ENCODE data around the gene NEDD4L. TPM values are rescaled to one million over a fixed set of nuclear protein-coding genes. Genes with fewer than 3 reads are reported as not detected.

Gene NEDD4L
- total RNA-seq, 1 donor from 2014 or later = 93.9 TPM

DNA sequence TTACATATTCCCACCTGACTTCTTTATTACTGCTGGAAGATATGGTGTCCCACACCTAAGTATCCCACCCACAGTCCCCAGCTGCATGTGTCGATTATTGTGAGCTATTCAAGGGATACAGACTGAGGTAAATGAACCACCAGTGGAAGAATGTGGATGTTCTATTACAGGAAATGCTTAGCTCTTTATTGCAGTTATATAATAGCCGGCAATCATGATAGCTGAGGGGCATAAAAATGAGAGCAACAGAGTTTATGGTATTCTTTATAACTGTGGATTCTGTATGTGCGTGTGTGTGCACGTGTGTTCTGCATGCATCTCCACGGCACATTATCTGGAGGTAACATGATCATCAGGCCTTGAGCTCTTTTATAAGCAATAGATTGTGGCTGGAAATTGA, 198.9 kb downstream of the NEDD4L start:
- H3K27me3 ChIP-seq (ENCODE audit: insufficient read depth, low read length) = no peaks in the 10 kb centered on the region
- H3K4me2 ChIP-seq (ENCODE audit: low read length) = no peak overlapping the region
- H3K79me2 ChIP-seq (ENCODE audit: insufficient read depth, low read length) = peaks cover 83% of the 10 kb centered on the region
- no peak for DNase-seq (ENCODE audit: low read depth)
- no peaks in the 10 kb centered on the region for H3K36me3 ChIP-seq (ENCODE audit: insufficient read depth, low read length)
- Mint-ChIP-seq H3K4me3 (ENCODE audit: unreplicated experiment) (no peak overlapping the region), H3K27me3 (ENCODE audit: low read depth, unreplicated experiment) (no peaks in the 10 kb centered on the region), H3K9me3 (ENCODE audit: unreplicated experiment) (no peaks in the 10 kb centered on the region), H3K27ac (ENCODE audit: unreplicated experiment) (no peak overlapping the region), H3K4me1 (ENCODE audit: low read depth, unreplicated experiment) (peaks cover 16% of the 10 kb centered on the region), H3K36me3 (ENCODE audit: low read depth, unreplicated experiment) (peaks cover 7% of the 10 kb centered on the region)
- no peak for FAIRE-seq
- peaks cover 32% of the 10 kb centered on the region for H3K4me1 ChIP-seq (ENCODE audit: insufficient read depth, low read length)
- H3K4me3 ChIP-seq (ENCODE audit: insufficient read depth, low read depth, low read length) = no peak overlapping the region
- peaks cover 75% of the 10 kb centered on the region for H4K20me1 ChIP-seq (ENCODE audit: insufficient read depth, low read length)
- no peak overlapping the region for H2AFZ ChIP-seq (ENCODE audit: low read depth, low read length)
- no peak overlapping the region for H3K27ac ChIP-seq (ENCODE audit: low read depth, low read length)
- H3K9ac ChIP-seq (ENCODE audit: low read length) = no peak overlapping the region
- H3K9me3 ChIP-seq (ENCODE audit: insufficient read depth, low read depth, low read length) = no peaks in the 10 kb centered on the region
- TF ChIP-seq, protein P1, sequence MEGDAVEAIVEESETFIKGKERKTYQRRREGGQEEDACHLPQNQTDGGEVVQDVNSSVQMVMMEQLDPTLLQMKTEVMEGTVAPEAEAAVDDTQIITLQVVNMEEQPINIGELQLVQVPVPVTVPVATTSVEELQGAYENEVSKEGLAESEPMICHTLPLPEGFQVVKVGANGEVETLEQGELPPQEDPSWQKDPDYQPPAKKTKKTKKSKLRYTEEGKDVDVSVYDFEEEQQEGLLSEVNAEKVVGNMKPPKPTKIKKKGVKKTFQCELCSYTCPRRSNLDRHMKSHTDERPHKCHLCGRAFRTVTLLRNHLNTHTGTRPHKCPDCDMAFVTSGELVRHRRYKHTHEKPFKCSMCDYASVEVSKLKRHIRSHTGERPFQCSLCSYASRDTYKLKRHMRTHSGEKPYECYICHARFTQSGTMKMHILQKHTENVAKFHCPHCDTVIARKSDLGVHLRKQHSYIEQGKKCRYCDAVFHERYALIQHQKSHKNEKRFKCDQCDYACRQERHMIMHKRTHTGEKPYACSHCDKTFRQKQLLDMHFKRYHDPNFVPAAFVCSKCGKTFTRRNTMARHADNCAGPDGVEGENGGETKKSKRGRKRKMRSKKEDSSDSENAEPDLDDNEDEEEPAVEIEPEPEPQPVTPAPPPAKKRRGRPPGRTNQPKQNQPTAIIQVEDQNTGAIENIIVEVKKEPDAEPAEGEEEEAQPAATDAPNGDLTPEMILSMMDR (IDR thresholded peaks at IDR 0.05; ENCODE audit: insufficient read depth, low read depth, low read length) = no peak
- TF ChIP-seq EZH2 (IDR thresholded peaks at IDR 0.05; ENCODE audit: insufficient read depth, low read length) = no peak

- Mint-ChIP-seq H3K27ac (ENCODE audit: unreplicated experiment) (no peak overlapping the region), H3K9me3 (ENCODE audit: unreplicated experiment) (no peaks in the 10 kb centered on the region), H3K4me3 (ENCODE audit: unreplicated experiment) (no peak overlapping the region), H3K4me1 (ENCODE audit: low read depth, unreplicated experiment) (peaks cover 16% of the 10 kb centered on the region), H3K27me3 (ENCODE audit: low read depth, unreplicated experiment) (no peaks in the 10 kb centered on the region), H3K36me3 (ENCODE audit: low read depth, unreplicated experiment) (peaks cover 7% of the 10 kb centered on the region)
- Histone ChIP-seq H3K9ac (ENCODE audit: low read length) (no peak overlapping the region), H3K9me3 (ENCODE audit: insufficient read depth, low read depth, low read length) (no peaks in the 10 kb centered on the region), H4K20me1 (ENCODE audit: insufficient read depth, low read length) (peaks cover 74% of the 10 kb centered on the region), H3K36me3 (ENCODE audit: insufficient read depth, low read length) (no peaks in the 10 kb centered on the region), H3K27me3 (ENCODE audit: insufficient read depth, low read length) (no peaks in the 10 kb centered on the region), H3K4me1 (ENCODE audit: insufficient read depth, low read length) (peaks cover 32% of the 10 kb centered on the region), H3K79me2 (ENCODE audit: insufficient read depth, low read length) (peaks cover 81% of the 10 kb centered on the region), H3K27ac (ENCODE audit: low read depth, low read length) (no peak overlapping the region), H3K4me3 (ENCODE audit: insufficient read depth, low read depth, low read length) (no peak overlapping the region), H3K4me2 (ENCODE audit: low read length) (no peak overlapping the region), H2AFZ (ENCODE audit: low read depth, low read length) (no peak overlapping the region)
- FAIRE-seq = no peak
- DNase-seq (ENCODE audit: low read depth) = no peak
- TF ChIP-seq, protein P1 (IDR thresholded peaks at IDR 0.05; ENCODE audit: insufficient read depth, low read depth, low read length) = no peak
- no peak for TF ChIP-seq EZH2 (IDR thresholded peaks at IDR 0.05; ENCODE audit: insufficient read depth, low read length)
Observed at GRCh38 chr18:58243401-58243800, 199.4 kb downstream of the NEDD4L start.

DNA sequence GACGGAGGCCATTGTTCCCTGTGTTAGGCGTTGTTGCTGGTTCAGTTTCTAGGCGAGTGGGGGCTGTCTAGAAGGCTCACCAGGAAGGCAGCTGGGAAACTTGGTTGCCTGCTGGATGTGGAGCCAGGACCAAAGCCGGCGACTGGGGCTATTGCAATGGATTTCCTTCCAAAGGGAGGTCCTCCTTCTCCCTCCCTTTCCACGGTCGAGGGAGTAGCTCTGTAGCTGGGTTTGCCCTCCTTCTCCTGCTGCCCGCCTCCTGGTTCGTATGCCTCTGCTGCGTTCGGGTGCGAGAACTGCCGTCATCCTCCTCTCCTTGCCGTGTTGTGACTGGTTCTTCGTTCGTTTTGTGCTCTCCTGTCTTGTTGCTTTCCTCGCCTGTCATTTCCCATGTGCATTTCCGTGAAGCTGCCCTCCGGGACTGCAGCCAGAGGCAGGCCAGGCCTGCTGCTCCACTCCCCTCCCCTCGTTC, 203.4 kb downstream of the NEDD4L start:
- no peak for TF ChIP-seq EZH2 (IDR thresholded peaks at IDR 0.05; ENCODE audit: insufficient read depth, low read length)
- Histone ChIP-seq H4K20me1 (ENCODE audit: insufficient read depth, low read length) (peaks cover 53% of the 10 kb centered on the region), H3K9ac (ENCODE audit: low read length) (peak overlapping the region; percentile 63), H2AFZ (ENCODE audit: low read depth, low read length) (peak overlapping the region; percentile 75), H3K4me2 (ENCODE audit: low read length) (peak overlapping the region; percentile 78), H3K4me3 (ENCODE audit: insufficient read depth, low read depth, low read length) (peak overlapping the region; percentile 29), H3K27ac (ENCODE audit: low read depth, low read length) (no peak overlapping the region), H3K4me1 (ENCODE audit: insufficient read depth, low read length) (peaks cover 11% of the 10 kb centered on the region), H3K27me3 (ENCODE audit: insufficient read depth, low read length) (no peaks in the 10 kb centered on the region), H3K79me2 (ENCODE audit: insufficient read depth, low read length) (peaks cover 53% of the 10 kb centered on the region), H3K36me3 (ENCODE audit: insufficient read depth, low read length) (peaks cover 9% of the 10 kb centered on the region), H3K9me3 (ENCODE audit: insufficient read depth, low read depth, low read length) (no peaks in the 10 kb centered on the region)
- no peak overlapping the region for H3K27ac Mint-ChIP-seq (ENCODE audit: unreplicated experiment)
- DNase-seq (ENCODE audit: low read depth) (peak; percentile 39), FAIRE-seq (no peak)
- H3K4me3 Mint-ChIP-seq (ENCODE audit: unreplicated experiment) = peak overlapping the region; percentile 9
- H3K9me3 Mint-ChIP-seq (ENCODE audit: unreplicated experiment) = no peaks in the 10 kb centered on the region
- peaks cover 6% of the 10 kb centered on the region for H3K36me3 Mint-ChIP-seq (ENCODE audit: low read depth, unreplicated experiment)
- H3K27me3 Mint-ChIP-seq (ENCODE audit: low read depth, unreplicated experiment) = no peaks in the 10 kb centered on the region
- peaks cover 10% of the 10 kb centered on the region for H3K4me1 Mint-ChIP-seq (ENCODE audit: low read depth, unreplicated experiment)
